Endothelial cell of umbilical vein (primary cell): ENCODE data around the gene CCDC57. TPM values are rescaled to one million over a fixed set of nuclear protein-coding genes. Genes with fewer than 3 reads are reported as not detected.

Source experiments
- BruUV-seq: library from RNA; stranded (reverse); fragments of 400-500 nt; replicated peaks from 2 replicates; lab custom pipeline; 2021; lab: Mats Ljungman, UMichigan
- CTCF ChIA-PET: fragments of 300-600, 350-600 bp; sonication (Branson Sonifier 250); formaldehyde crosslinking; loops from one replicate; lab custom pipeline; 2021; ENCODE audit warnings: antibody characterized with exemption, inconsistent platforms; lab: Charles Lee
- POLR2A ChIA-PET: fragments of 300-600, 350-600 bp; sonication (Branson Sonifier 250); formaldehyde crosslinking; loops from one replicate; lab custom pipeline; 2021; ENCODE audit warnings: antibody characterized with exemption, inconsistent platforms; lab: Charles Lee
- DNase-seq: peaks from one replicate; pipeline ENCODE4 v3.0.0-alpha.2; 2011; ENCODE audit warnings: low read depth, low spot score
- FAIRE-seq: peaks from 2 replicates; lab custom pipeline; 2011; peaks lifted over from hg19 to GRCh38; lab: Jason Lieb, UNC
- H2AFZ ChIP-seq: 2 replicates; pipeline ENCODE4 v1.6.0; 2012; ENCODE audit warnings: low read depth, low read length, control low read depth, inconsistent platforms
- H3K27ac ChIP-seq: 2 replicates; pipeline ENCODE4 v1.5.1; 2011; ENCODE audit warnings: low read depth, mild to moderate bottlenecking, control low read depth, low read length, moderate library complexity; ENCODE audit not compliant: insufficient read depth
- H3K27me3 ChIP-seq, 2 experiments: 2 replicates each; pipeline versions ENCODE4 v1.6.0 to v1.6.1; 2011; ENCODE audit warnings: low read length in 2 of 2, mixed read lengths in 1 of 2; ENCODE audit not compliant: control insufficient read depth in 2 of 2, insufficient read depth in 2 of 2
- H3K36me3 ChIP-seq, 2 experiments: 2 replicates in 1 of 2; 3 replicates in 1 of 2; pipeline ENCODE4 v1.5.1; 2011; ENCODE audit warnings: low read length in 2 of 2, mild to moderate bottlenecking in 1 of 2, moderate library complexity in 1 of 2; ENCODE audit not compliant: control insufficient read depth in 2 of 2, insufficient read depth in 2 of 2; ENCODE audit errors: extremely low read depth in 1 of 2
- H3K4me1 ChIP-seq: 3 replicates; pipeline ENCODE4 v1.5.1; 2011; ENCODE audit warnings: mild to moderate bottlenecking, low read length; ENCODE audit not compliant: control insufficient read depth, insufficient read depth; ENCODE audit errors: extremely low read depth
- H3K4me2 ChIP-seq: 2 replicates; pipeline ENCODE4 v1.6.1; 2011; ENCODE audit warnings: low read length, control low read depth, mixed read lengths; ENCODE audit not compliant: insufficient read depth
- H3K4me3 ChIP-seq, 3 experiments: fragments of 200-600 bp in 1 of 3; sonication (generic), shearing (Covaris generic) in 1 of 3; replicated peaks in 1 of 3; 2 replicates each; pipeline ENCODE4 v1.5.1; 2011 to 2016; ENCODE audit warnings: control low read depth in 3 of 3, low read length in 3 of 3, mild to moderate bottlenecking in 2 of 3, inconsistent platforms in 1 of 3, low read depth in 1 of 3, moderate library complexity in 1 of 3; ENCODE audit not compliant: insufficient read depth in 1 of 3
- H3K79me2 ChIP-seq: 2 replicates; pipeline ENCODE4 v1.6.0; 2012; ENCODE audit warnings: low read length, inconsistent platforms; ENCODE audit not compliant: control insufficient read depth, insufficient read depth
- H3K9ac ChIP-seq: replicated peaks from 2 replicates; pipeline ENCODE3; 2011; ENCODE audit warnings: low read length, control low read depth; ENCODE audit not compliant: insufficient read depth; ENCODE audit errors: extremely low read depth
- H3K9me1 ChIP-seq: replicated peaks from 3 replicates; pipeline ENCODE4 v1.6.0; 2011; ENCODE audit warnings: mild to moderate bottlenecking, low read length; ENCODE audit not compliant: control insufficient read depth, insufficient read depth; ENCODE audit errors: extremely low read depth
- H3K9me3 ChIP-seq: replicated peaks from 2 replicates; pipeline ENCODE4 v1.5.1; 2012; ENCODE audit warnings: low read length, inconsistent platforms; ENCODE audit not compliant: control insufficient read depth, insufficient read depth
- H4K20me1 ChIP-seq: replicated peaks from 2 replicates; pipeline ENCODE3; 2011; ENCODE audit warnings: mild to moderate bottlenecking, low read length; ENCODE audit not compliant: control insufficient read depth, insufficient read depth; ENCODE audit errors: extremely low read depth
- EZH2 ChIP-seq: IDR thresholded peaks from 2 replicates; pipeline ENCODE4 v1.6.1; 2012; ENCODE audit warnings: borderline replicate concordance, low read depth, mild to moderate bottlenecking, moderate library complexity, low read length, inconsistent platforms; ENCODE audit not compliant: severe bottlenecking
- FOS ChIP-seq: IDR thresholded peaks from 2 replicates; pipeline ENCODE4 v1.6.1; 2011; ENCODE audit warnings: mild to moderate bottlenecking, low read length, moderate library complexity, borderline replicate concordance; ENCODE audit not compliant: insufficient read depth
- GATA2 ChIP-seq: IDR thresholded peaks from 2 replicates; pipeline ENCODE4 v1.7.0; 2011; ENCODE audit warnings: low read depth, mild to moderate bottlenecking, moderate library complexity, mixed read lengths, low read length; ENCODE audit not compliant: insufficient read length, insufficient read depth
- JUN ChIP-seq: IDR thresholded peaks from 2 replicates; pipeline ENCODE4 v1.6.1; 2011; ENCODE audit warnings: borderline replicate concordance, low read depth; ENCODE audit not compliant: insufficient read length, insufficient read depth
- MYC ChIP-seq: IDR thresholded peaks from one replicate; pipeline ENCODE4 v1.6.1; 2011; ENCODE audit warnings: mild to moderate bottlenecking, low read depth, low read length
- POLR2A ChIP-seq: IDR thresholded peaks from 2 replicates; pipeline ENCODE4 v1.6.1; 2012; ENCODE audit warnings: low read depth, mild to moderate bottlenecking, control low read depth, low read length
- POLR2AphosphoS5 ChIP-seq: IDR thresholded peaks from 2 replicates; pipeline ENCODE4 v1.6.1; 2012; ENCODE audit warnings: low read depth, mild to moderate bottlenecking, control low read depth, low read length, moderate library complexity; ENCODE audit not compliant: insufficient read depth
- dilution Hi-C: fragments of 300-500 bp; cut with MboI; formaldehyde crosslinking; loops from one replicate; pipeline ENCODE4 v1.15.0; 2019; ENCODE audit warnings: low sequenced_read_pairs; ENCODE audit not compliant: extremely low pct_ligation_motif_present
- intact Hi-C: fragments of 100-400 bp; cut with micrococcal nuclease; formaldehyde crosslinking; loops from one replicate; pipeline ENCODE4 v1.10.0; 2022
- polyA plus RNA-seq, 4 experiments: library from polyadenylated mRNA; depleted of rRNA in 3 of 4; stranded (reverse) in 3 of 4; unstranded in 1 of 4; fragments of >200 nt; gene quantifications; 2 replicates each; pipeline versions ENCODE4 v1.2.1 to v1.2.3, GENCODE V29; 2011 to 2012; ENCODE audit warnings: missing spikeins in 1 of 4
- total RNA-seq: library from RNA; stranded (reverse); gene quantifications from 2 replicates; pipeline ENCODE4 v1.2.3, GENCODE V29; 2021
- TF ChIP-seq, protein P1 (sequence below), 2 donors: IDR thresholded peaks; 1 replicate in 1 of 2; 2 replicates in 1 of 2; pipeline ENCODE4 v1.5.1; 2011; ENCODE audit warnings: low read length in 2 of 2, mild to moderate bottlenecking in 2 of 2, moderate library complexity in 2 of 2, control low read depth in 1 of 2, inconsistent platforms in 1 of 2, low read depth in 1 of 2; ENCODE audit not compliant: insufficient read depth in 1 of 2; ENCODE audit errors: extremely low read depth in 1 of 2
- TF ChIP-seq, protein P2 (sequence below): IDR thresholded peaks from 2 replicates; pipeline ENCODE4 v1.6.1; 2011; ENCODE audit not compliant: insufficient read depth, insufficient read length

CCDC57 gene
- total and polyA plus RNA-seq, 2 donors (not counting 3 experiments of a cell fraction or from before 2014, with no cell fraction given): 18.6 to 31.6 TPM

DNA sequence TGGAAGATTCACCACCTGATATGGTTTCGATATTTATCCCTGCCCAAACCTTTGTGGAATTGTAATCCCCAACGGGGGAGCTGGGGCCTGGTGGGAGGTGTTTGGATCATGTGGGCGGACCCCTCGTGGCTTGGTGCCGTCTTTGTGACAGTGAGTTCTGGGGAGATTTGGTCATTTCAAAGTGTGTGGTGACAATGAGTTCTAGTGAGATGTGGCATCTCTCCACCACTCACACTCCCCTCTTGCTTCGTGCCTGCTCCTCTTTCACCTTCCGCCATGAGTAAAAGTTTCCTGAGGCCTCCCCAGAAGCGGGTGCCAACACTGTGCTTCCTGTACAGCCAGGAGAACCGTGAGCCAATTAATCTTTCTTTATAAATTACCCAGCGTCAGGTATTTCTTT lies 9.7 kb downstream of the CCDC57 start:
- POLR2A ChIA-PET: no interaction called here
- intact Hi-C loops (no loop called here), dilution Hi-C loops (no loop called here)
- Histone ChIP-seq H4K20me1 (no peaks in the 10 kb centered on the region), H3K27me3 (no peaks in the 10 kb centered on the region), H3K36me3 (no peaks in the 10 kb centered on the region), H3K4me3 (no peak overlapping the region), H3K27ac (no peak overlapping the region), H3K4me1 (peaks cover 7% of the 10 kb centered on the region), H3K9ac (no peak overlapping the region), H3K4me2 (no peak overlapping the region), H2AFZ (no peak overlapping the region), H3K9me3 (no peaks in the 10 kb centered on the region), H3K9me1 (no peaks in the 10 kb centered on the region), H3K79me2 (no peaks in the 10 kb centered on the region)
- BruUV-seq: no TSS peak
- DNase-seq (no peak), FAIRE-seq (no peak)
- no peak for TF ChIP-seq EZH2
- TF ChIP-seq, protein P1, sequence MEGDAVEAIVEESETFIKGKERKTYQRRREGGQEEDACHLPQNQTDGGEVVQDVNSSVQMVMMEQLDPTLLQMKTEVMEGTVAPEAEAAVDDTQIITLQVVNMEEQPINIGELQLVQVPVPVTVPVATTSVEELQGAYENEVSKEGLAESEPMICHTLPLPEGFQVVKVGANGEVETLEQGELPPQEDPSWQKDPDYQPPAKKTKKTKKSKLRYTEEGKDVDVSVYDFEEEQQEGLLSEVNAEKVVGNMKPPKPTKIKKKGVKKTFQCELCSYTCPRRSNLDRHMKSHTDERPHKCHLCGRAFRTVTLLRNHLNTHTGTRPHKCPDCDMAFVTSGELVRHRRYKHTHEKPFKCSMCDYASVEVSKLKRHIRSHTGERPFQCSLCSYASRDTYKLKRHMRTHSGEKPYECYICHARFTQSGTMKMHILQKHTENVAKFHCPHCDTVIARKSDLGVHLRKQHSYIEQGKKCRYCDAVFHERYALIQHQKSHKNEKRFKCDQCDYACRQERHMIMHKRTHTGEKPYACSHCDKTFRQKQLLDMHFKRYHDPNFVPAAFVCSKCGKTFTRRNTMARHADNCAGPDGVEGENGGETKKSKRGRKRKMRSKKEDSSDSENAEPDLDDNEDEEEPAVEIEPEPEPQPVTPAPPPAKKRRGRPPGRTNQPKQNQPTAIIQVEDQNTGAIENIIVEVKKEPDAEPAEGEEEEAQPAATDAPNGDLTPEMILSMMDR (IDR thresholded peaks at IDR 0.05; ENCODE audit: extremely low read depth in 1 of 2, insufficient read depth in 1 of 2, low read depth in 1 of 2, low read length in 2 of 2): no peak
- no peak for TF ChIP-seq GATA2
- no peak for TF ChIP-seq POLR2AphosphoS5
- TF ChIP-seq JUN: no peak
- no peak for TF ChIP-seq MYC
- no peak for TF ChIP-seq POLR2A
- no peak for TF ChIP-seq FOS
- TF ChIP-seq, protein P2, sequence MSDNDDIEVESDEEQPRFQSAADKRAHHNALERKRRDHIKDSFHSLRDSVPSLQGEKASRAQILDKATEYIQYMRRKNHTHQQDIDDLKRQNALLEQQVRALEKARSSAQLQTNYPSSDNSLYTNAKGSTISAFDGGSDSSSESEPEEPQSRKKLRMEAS: no peak
- CTCF ChIA-PET: interaction anchor here (1.6 kb wide), 1 partner anchor 172 kb away, joined by 6 read pairs; no protein-coding TSS in a partner anchor
